HCT116 (cell line): ENCODE measurements around the gene NOS1. TPM values are rescaled to one million over a fixed set of nuclear protein-coding genes. Genes with fewer than 3 reads are reported as not detected.

Experiments
- ATAC-seq: fragments of 200-7000 bp; cut with Tn5 transposase; 2 replicates; pipeline ENCODE4 v1.9.1; 2020; ENCODE audit warnings: mild to moderate bottlenecking, moderate library complexity
- BruUV-seq: library from RNA; stranded (reverse); fragments of 400-500 nt; replicated peaks from 2 replicates; lab custom pipeline; 2021; lab: Mats Ljungman, UMichigan
- CTCF ChIA-PET: fragments of 300-600 bp; sonication (Branson Sonifier 250); formaldehyde crosslinking; loops from one replicate; lab custom pipeline; 2021; ENCODE audit warnings: antibody characterized with exemption; lab: Charles Lee
- POLR2A ChIA-PET: fragments of 300-600, 350-600 bp; sonication (Branson Sonifier 250); formaldehyde crosslinking; loops from one replicate; lab custom pipeline; 2021; ENCODE audit warnings: antibody characterized with exemption; lab: Charles Lee
- RAD21 ChIA-PET, 2 experiments: fragments of 300-600 bp; sonication (Branson Sonifier 250); formaldehyde crosslinking; loops; one replicate each; lab custom pipeline; 2023; ENCODE audit warnings: low total read pairs in 2 of 2; ENCODE audit not compliant: uncharacterized antibody in 2 of 2, unreplicated experiment in 2 of 2, low non-redundant PET in 1 of 2; lab: Charles Lee
- DNase-seq: peaks from one replicate; pipeline ENCODE4 v3.0.0-alpha.2; 2010; ENCODE audit warnings: low read depth, low spot score
- H2AFZ ChIP-seq: fragments of 200-600 bp; shearing (Covaris generic), sonication (generic); 2 replicates; pipeline ENCODE4 v1.6.1; 2017; ENCODE audit warnings: low read depth, mixed run types, mixed read lengths, antibody characterized with exemption, low read length; ENCODE audit not compliant: poor library complexity, severe bottlenecking
- H3K27ac ChIP-seq: 2 replicates; pipeline ENCODE4 v1.5.1; 2012; ENCODE audit warnings: low read depth, low read length
- H3K27me3 ChIP-seq: fragments of 200-600 bp; sonication (generic); 2 replicates; pipeline ENCODE4 v1.6.1; 2016; ENCODE audit warnings: mixed run types, low read length, mixed read lengths; ENCODE audit not compliant: insufficient read depth
- H3K36me3 ChIP-seq, 2 experiments: fragments of 200-500 bp in 1 of 2; fragments of 200-600 bp in 1 of 2; sonication (Bioruptor generic) in 1 of 2; sonication (generic) in 1 of 2; 2 replicates each; pipeline versions ENCODE4 v1.5.1 to v1.6.1; 2014 to 2016; ENCODE audit warnings: low read length in 2 of 2, inconsistent platforms in 1 of 2, mixed read lengths in 1 of 2, mixed run types in 1 of 2; ENCODE audit not compliant: insufficient read depth in 2 of 2, control insufficient read depth in 1 of 2
- H3K4me1 ChIP-seq, 2 experiments: fragments of 200-600 bp in 1 of 2; sonication (generic) in 1 of 2; 2 replicates each; pipeline versions ENCODE4 v1.5.1 to v1.6.1; 2012 to 2017; ENCODE audit warnings: low read length in 2 of 2, inconsistent platforms in 1 of 2, mild to moderate bottlenecking in 1 of 2, mixed read lengths in 1 of 2, mixed run types in 1 of 2, moderate library complexity in 1 of 2; ENCODE audit not compliant: insufficient read depth in 2 of 2, control insufficient read depth in 1 of 2
- H3K4me2 ChIP-seq: fragments of 200-600 bp; sonication (generic); 2 replicates; pipeline ENCODE4 v1.6.1; 2017; ENCODE audit warnings: mixed run types, low read length, mixed read lengths
- H3K4me3 ChIP-seq, 2 experiments: fragments of 200-600 bp in 1 of 2; sonication (generic) in 1 of 2; replicated peaks in 1 of 2; 2 replicates each; pipeline ENCODE4 v1.5.1; 2011 to 2016; ENCODE audit warnings: low read length in 2 of 2, control low read depth in 1 of 2, low read depth in 1 of 2, mild to moderate bottlenecking in 1 of 2, mixed read lengths in 1 of 2, mixed run types in 1 of 2
- H3K79me2 ChIP-seq: fragments of 200-600 bp; sonication (generic); 2 replicates; pipeline ENCODE4 v1.6.1; 2017; ENCODE audit warnings: mild to moderate bottlenecking, mixed run types, low read length, moderate library complexity, mixed read lengths; ENCODE audit not compliant: insufficient read depth
- H3K9ac ChIP-seq: fragments of 200-600 bp; sonication (generic); 2 replicates; pipeline ENCODE4 v1.6.1; 2016; ENCODE audit warnings: low read length, mixed read lengths
- H3K9me2 ChIP-seq: fragments of 200-600 bp; sonication (generic), shearing (Covaris generic); 2 replicates; pipeline ENCODE4 v1.6.1; 2017; ENCODE audit warnings: mixed run types, mild to moderate bottlenecking, moderate library complexity; ENCODE audit not compliant: insufficient read depth
- H3K9me3 ChIP-seq, 2 experiments: fragments of 200-500 bp in 1 of 2; fragments of 200-600 bp in 1 of 2; sonication (Bioruptor generic) in 1 of 2; sonication (generic) in 1 of 2; 2 replicates each; pipeline ENCODE4 v1.6.1; 2014 to 2017; ENCODE audit warnings: low read length in 2 of 2, mixed read lengths in 2 of 2, inconsistent platforms in 1 of 2, low read depth in 1 of 2, mild to moderate bottlenecking in 1 of 2, mixed run types in 1 of 2, moderate library complexity in 1 of 2; ENCODE audit not compliant: control insufficient read depth in 1 of 2, insufficient read depth in 1 of 2
- H4K20me1 ChIP-seq: fragments of 200-600 bp; sonication (generic), shearing (Covaris generic); 2 replicates; pipeline ENCODE4 v1.6.1; 2017; ENCODE audit warnings: mixed run types, mild to moderate bottlenecking, moderate library complexity; ENCODE audit not compliant: insufficient read depth
- CBX3 ChIP-seq: IDR thresholded peaks from 2 replicates; pipeline ENCODE4 v1.6.1; 2012; ENCODE audit warnings: low read depth
- CEBPB ChIP-seq: IDR thresholded peaks from 2 replicates; pipeline ENCODE4 v1.6.1; 2012; ENCODE audit warnings: low read depth
- ELF1 ChIP-seq: IDR thresholded peaks from 2 replicates; pipeline ENCODE4 v1.6.1; 2012; ENCODE audit warnings: low read depth, borderline replicate concordance
- FOSL1 ChIP-seq: IDR thresholded peaks from 2 replicates; pipeline ENCODE4 v1.6.1; 2012; ENCODE audit warnings: low read depth
- POLR2A ChIP-seq: IDR thresholded peaks from 2 replicates; pipeline ENCODE4 v1.7.0; 2011; ENCODE audit warnings: borderline replicate concordance; ENCODE audit not compliant: insufficient read depth, insufficient read length; ENCODE audit errors: extremely low read depth
- POLR2AphosphoS5 ChIP-seq: IDR thresholded peaks from 2 replicates; pipeline ENCODE4 v1.6.1; 2011; ENCODE audit warnings: mild to moderate bottlenecking, low read depth, low read length, moderate library complexity
- SIN3A ChIP-seq: IDR thresholded peaks from 2 replicates; pipeline ENCODE4 v1.6.1; 2012; ENCODE audit warnings: low read depth
- SP1 ChIP-seq: IDR thresholded peaks from 2 replicates; pipeline ENCODE4 v1.6.1; 2012; ENCODE audit warnings: low read depth
- SRF ChIP-seq: IDR thresholded peaks from 2 replicates; pipeline ENCODE4 v1.6.1; 2012; ENCODE audit warnings: low read depth
- TCF7L2 ChIP-seq: IDR thresholded peaks from 2 replicates; pipeline ENCODE4 v1.7.0; 2011; ENCODE audit warnings: borderline replicate concordance, inconsistent platforms; ENCODE audit not compliant: insufficient read depth, insufficient read length; ENCODE audit errors: extremely low read depth
- ZNF274 ChIP-seq: fragments of 200-500 bp; sonication (Bioruptor generic); IDR thresholded peaks from 2 replicates; pipeline ENCODE4 v1.6.1; 2014; ENCODE audit warnings: mild to moderate bottlenecking, low read depth, low read length, inconsistent platforms
- intact Hi-C: fragments of 100-400 bp; cut with micrococcal nuclease; formaldehyde crosslinking; loops from 2 replicates; pipeline ENCODE4 v1.10.0; 2022
- total RNA-seq: library from RNA; stranded (reverse); gene quantifications from one replicate; pipeline ENCODE4 v1.2.1, GENCODE V29; 2021; ENCODE audit not compliant: unreplicated experiment
- TF ChIP-seq, protein P1 (sequence below), 3 experiments: fragments of 200-600 bp in 1 of 3; sonication (generic) in 1 of 3; IDR thresholded peaks in 2 of 3; conservative IDR thresholded peaks in 1 of 3; 2 replicates each; pipeline ENCODE4 v1.5.1; 2012 to 2017; ENCODE audit warnings: low read depth in 2 of 3, low read length in 2 of 3, antibody characterized with exemption in 1 of 3, borderline replicate concordance in 1 of 3, control low read depth in 1 of 3, mild to moderate bottlenecking in 1 of 3, mixed read lengths in 1 of 3, mixed run types in 1 of 3, moderate library complexity in 1 of 3; ENCODE audit not compliant: insufficient read depth in 1 of 3
- TF ChIP-seq, protein P2 (sequence below): IDR thresholded peaks from 2 replicates; pipeline ENCODE4 v1.6.1; 2012; ENCODE audit warnings: low read depth

The NOS1 gene
- total RNA-seq, 1 experiment from 2014 or later: 0.22 TPM

DNA sequence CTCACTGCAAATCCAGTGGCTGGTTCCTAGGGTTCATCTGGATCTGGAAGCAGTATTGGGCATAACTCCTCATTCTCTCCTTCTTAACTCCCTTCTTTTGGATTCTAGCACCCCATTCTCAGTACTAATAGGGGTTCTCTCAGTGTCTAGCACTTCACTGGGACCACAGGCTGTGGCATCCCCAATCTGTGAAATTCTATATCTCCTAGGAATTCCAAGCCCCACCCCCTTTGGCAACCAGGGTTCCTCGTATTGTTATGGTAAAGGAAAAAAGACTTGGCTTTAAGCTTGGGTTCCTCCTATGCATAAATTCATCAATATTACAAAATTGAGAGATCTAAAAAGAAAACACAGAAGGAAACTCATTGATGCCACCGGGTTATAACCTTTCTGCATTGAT is 126.2 kb downstream of the NOS1 start:
- BruUV-seq: no TSS peak
- ChIA-PET POLR2A (no interaction called here), RAD21 (no interaction called here), CTCF (interaction anchor here (1.0 to 2.6 kb wide), 4 partner anchors 436 to 622 kb away, joined by 3 to 14 read pairs (median 6); no protein-coding TSS in a partner anchor)
- Histone ChIP-seq H3K9ac (no peak overlapping the region), H3K79me2 (no peaks in the 10 kb centered on the region), H4K20me1 (no peaks in the 10 kb centered on the region), H3K27me3 (0 out of 2 replicates have a peak, but pooled peaks cover 3% of the 10 kb centered on the region), H3K4me1 (no peaks in the 10 kb centered on the region), H3K27ac (no peak overlapping the region), H3K36me3 (no peaks in the 10 kb centered on the region), H2AFZ (no peak overlapping the region), H3K9me3 (no peaks in the 10 kb centered on the region), H3K4me2 (no peak overlapping the region), H3K4me3 (no peak overlapping the region), H3K9me2 (no peaks in the 10 kb centered on the region)
- DNase-seq (no peak), ATAC-seq (no peak)
- TF ChIP-seq, protein P1, sequence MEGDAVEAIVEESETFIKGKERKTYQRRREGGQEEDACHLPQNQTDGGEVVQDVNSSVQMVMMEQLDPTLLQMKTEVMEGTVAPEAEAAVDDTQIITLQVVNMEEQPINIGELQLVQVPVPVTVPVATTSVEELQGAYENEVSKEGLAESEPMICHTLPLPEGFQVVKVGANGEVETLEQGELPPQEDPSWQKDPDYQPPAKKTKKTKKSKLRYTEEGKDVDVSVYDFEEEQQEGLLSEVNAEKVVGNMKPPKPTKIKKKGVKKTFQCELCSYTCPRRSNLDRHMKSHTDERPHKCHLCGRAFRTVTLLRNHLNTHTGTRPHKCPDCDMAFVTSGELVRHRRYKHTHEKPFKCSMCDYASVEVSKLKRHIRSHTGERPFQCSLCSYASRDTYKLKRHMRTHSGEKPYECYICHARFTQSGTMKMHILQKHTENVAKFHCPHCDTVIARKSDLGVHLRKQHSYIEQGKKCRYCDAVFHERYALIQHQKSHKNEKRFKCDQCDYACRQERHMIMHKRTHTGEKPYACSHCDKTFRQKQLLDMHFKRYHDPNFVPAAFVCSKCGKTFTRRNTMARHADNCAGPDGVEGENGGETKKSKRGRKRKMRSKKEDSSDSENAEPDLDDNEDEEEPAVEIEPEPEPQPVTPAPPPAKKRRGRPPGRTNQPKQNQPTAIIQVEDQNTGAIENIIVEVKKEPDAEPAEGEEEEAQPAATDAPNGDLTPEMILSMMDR (IDR thresholded peaks at IDR 0.05 in 2 of 3, conservative IDR thresholded peaks at IDR 0.05 in 1 of 3; ENCODE audit: borderline replicate concordance in 1 of 3, insufficient read depth in 1 of 3, low read depth in 2 of 3, low read length in 2 of 3): no peak
- TF ChIP-seq ELF1: no peak
- no peak for TF ChIP-seq POLR2AphosphoS5
- TF ChIP-seq SIN3A: no peak
- no peak for TF ChIP-seq FOSL1
- TF ChIP-seq CEBPB: no peak
- TF ChIP-seq TCF7L2: no peak
- TF ChIP-seq POLR2A: no peak
- TF ChIP-seq, protein P2, sequence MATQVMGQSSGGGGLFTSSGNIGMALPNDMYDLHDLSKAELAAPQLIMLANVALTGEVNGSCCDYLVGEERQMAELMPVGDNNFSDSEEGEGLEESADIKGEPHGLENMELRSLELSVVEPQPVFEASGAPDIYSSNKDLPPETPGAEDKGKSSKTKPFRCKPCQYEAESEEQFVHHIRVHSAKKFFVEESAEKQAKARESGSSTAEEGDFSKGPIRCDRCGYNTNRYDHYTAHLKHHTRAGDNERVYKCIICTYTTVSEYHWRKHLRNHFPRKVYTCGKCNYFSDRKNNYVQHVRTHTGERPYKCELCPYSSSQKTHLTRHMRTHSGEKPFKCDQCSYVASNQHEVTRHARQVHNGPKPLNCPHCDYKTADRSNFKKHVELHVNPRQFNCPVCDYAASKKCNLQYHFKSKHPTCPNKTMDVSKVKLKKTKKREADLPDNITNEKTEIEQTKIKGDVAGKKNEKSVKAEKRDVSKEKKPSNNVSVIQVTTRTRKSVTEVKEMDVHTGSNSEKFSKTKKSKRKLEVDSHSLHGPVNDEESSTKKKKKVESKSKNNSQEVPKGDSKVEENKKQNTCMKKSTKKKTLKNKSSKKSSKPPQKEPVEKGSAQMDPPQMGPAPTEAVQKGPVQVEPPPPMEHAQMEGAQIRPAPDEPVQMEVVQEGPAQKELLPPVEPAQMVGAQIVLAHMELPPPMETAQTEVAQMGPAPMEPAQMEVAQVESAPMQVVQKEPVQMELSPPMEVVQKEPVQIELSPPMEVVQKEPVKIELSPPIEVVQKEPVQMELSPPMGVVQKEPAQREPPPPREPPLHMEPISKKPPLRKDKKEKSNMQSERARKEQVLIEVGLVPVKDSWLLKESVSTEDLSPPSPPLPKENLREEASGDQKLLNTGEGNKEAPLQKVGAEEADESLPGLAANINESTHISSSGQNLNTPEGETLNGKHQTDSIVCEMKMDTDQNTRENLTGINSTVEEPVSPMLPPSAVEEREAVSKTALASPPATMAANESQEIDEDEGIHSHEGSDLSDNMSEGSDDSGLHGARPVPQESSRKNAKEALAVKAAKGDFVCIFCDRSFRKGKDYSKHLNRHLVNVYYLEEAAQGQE: no peak
- no peak for TF ChIP-seq SRF
- no peak for TF ChIP-seq CBX3
- no peak for TF ChIP-seq SP1
- TF ChIP-seq ZNF274: no peak
- intact Hi-C loops: loop anchor here (5.0 kb wide), 1 partner anchor 602 kb away; no protein-coding TSS in a partner anchor
